MCF 10A (cell line): ENCODE measurements around the gene AOX1. TPM values are rescaled to one million over a fixed set of nuclear protein-coding genes. Genes with fewer than 3 reads are reported as not detected.

ENCODE experiments used
- BruUV-seq: library from RNA; stranded (reverse); fragments of 400-500 nt; replicated peaks from 2 replicates; lab custom pipeline; 2021; lab: Mats Ljungman, UMichigan
- CTCF ChIA-PET: fragments of 300-600 bp; sonication (Branson Sonifier 250); formaldehyde crosslinking; extraction: SDS; loops from one replicate; lab custom pipeline; 2021; ENCODE audit warnings: antibody characterized with exemption, inconsistent platforms; lab: Yijun Ruan, JAX
- POLR2A ChIA-PET: fragments of 300-600, 350-650 bp; sonication (Branson Sonifier 250); formaldehyde crosslinking; extraction: SDS; loops from one replicate; lab custom pipeline; 2020; ENCODE audit warnings: antibody characterized with exemption, inconsistent platforms; lab: Yijun Ruan, JAX
- DNase-seq: peaks from one replicate; pipeline ENCODE4 v3.0.0-alpha.2; 2018; ENCODE audit not compliant: unreplicated experiment
- H3K27ac Mint-ChIP-seq: one replicate; pipeline ENCODE4 v1.8.0; 2022; ENCODE audit warnings: mild to moderate bottlenecking, low read depth, mixed read lengths; ENCODE audit not compliant: unreplicated experiment
- H3K27me3 Mint-ChIP-seq: one replicate; pipeline ENCODE4 v1.8.0; 2022; ENCODE audit warnings: mixed read lengths; ENCODE audit not compliant: insufficient read depth, unreplicated experiment
- H3K36me3 Mint-ChIP-seq: one replicate; pipeline ENCODE4 v1.8.0; 2022; ENCODE audit warnings: mild to moderate bottlenecking, moderate library complexity, mixed read lengths; ENCODE audit not compliant: insufficient read depth, unreplicated experiment
- H3K4me1 Mint-ChIP-seq: one replicate; pipeline ENCODE4 v1.8.0; 2022; ENCODE audit warnings: mixed read lengths; ENCODE audit not compliant: insufficient read depth, unreplicated experiment
- H3K4me3 Mint-ChIP-seq: one replicate; pipeline ENCODE4 v1.8.0; 2022; ENCODE audit warnings: mild to moderate bottlenecking, moderate library complexity, mixed read lengths; ENCODE audit not compliant: unreplicated experiment
- H3K9me3 Mint-ChIP-seq: one replicate; pipeline ENCODE4 v1.8.0; 2022; ENCODE audit warnings: mixed read lengths; ENCODE audit not compliant: unreplicated experiment
- CTCF ChIP-seq: fragments of 200-600 bp; IDR thresholded peaks from one replicate; pipeline ENCODE4 v1.8.0; 2022; ENCODE audit warnings: antibody characterized with exemption, mild to moderate bottlenecking; ENCODE audit not compliant: unreplicated experiment
- intact Hi-C: fragments of 100-400 bp; cut with micrococcal nuclease; formaldehyde crosslinking; loops from 2 replicates; pipeline ENCODE4 v1.14.1; 2022
- total RNA-seq: library from RNA; stranded (reverse); gene quantifications from 2 replicates; pipeline ENCODE4 v1.2.3, GENCODE V29; 2022

The AOX1 gene
- total RNA-seq, 1 experiment from 2014 or later, result 54.0 TPM

GRCh38 chr2:200650195-200650594, 64.4 kb downstream of the AOX1 start:
- CTCF ChIA-PET, result interaction anchor here (1.0 to 1.2 kb wide), 2 partner anchors 52 to 87 kb away, joined by 3 to 5 read pairs; no protein-coding TSS in a partner anchor
- H3K4me3 Mint-ChIP-seq, result no peak overlapping the region
- BruUV-seq, result no TSS peak
- intact Hi-C loops, result no loop called here
- POLR2A ChIA-PET, result no interaction called here
- no peaks in the 10 kb centered on the region for H3K27me3 Mint-ChIP-seq
- H3K9me3 Mint-ChIP-seq, result no peaks in the 10 kb centered on the region
- TF ChIP-seq CTCF, result no peak
- no peak for DNase-seq
- peaks cover 49% of the 10 kb centered on the region for H3K36me3 Mint-ChIP-seq
- H3K27ac Mint-ChIP-seq, result no peak overlapping the region
- no peaks in the 10 kb centered on the region for H3K4me1 Mint-ChIP-seq

- TF ChIP-seq CTCF, result no peak
- Mint-ChIP-seq H3K27me3 (no peaks in the 10 kb centered on the region), H3K27ac (no peak overlapping the region), H3K4me1 (no peaks in the 10 kb centered on the region), H3K36me3 (peaks cover 40% of the 10 kb centered on the region), H3K9me3 (no peaks in the 10 kb centered on the region), H3K4me3 (no peak overlapping the region)
- intact Hi-C loops, result no loop called here
- no peak for DNase-seq
- POLR2A ChIA-PET, result interaction anchor here (1.2 kb wide), 1 partner anchor 38 kb away, joined by 3 read pairs; no protein-coding TSS in a partner anchor
- no TSS peak for BruUV-seq
- CTCF ChIA-PET, result interaction anchor here (0.9 to 1.2 kb wide), 3 partner anchors 9 to 33 kb away, joined by 3 to 5 read pairs (median 4); no protein-coding TSS in a partner anchor
Observed at GRCh38 chr2:200652158-200652557, 66.3 kb downstream of the AOX1 start.

DNA sequence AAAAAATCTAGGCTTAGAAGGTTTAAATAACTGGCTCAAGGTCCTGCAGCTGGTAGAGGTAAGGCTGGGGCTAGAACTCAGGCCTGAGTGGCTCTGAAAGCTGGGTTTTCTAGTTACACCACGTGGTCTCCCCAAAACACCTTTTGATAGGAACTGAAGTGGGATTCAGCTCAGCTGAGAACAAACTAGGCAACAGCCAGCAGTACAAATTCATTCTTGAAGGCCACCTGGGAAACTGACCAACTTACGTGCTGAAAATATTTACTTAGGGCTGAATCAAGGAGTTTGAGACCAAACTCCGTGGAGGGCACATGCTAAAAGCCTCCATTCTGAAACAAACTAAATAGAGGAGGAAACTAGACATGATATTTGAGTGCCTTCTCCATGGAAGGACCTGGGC, 67.2 kb downstream of the AOX1 start:
- H3K36me3 Mint-ChIP-seq, result peaks cover 32% of the 10 kb centered on the region
- no peak for TF ChIP-seq CTCF
- intact Hi-C loops, result no loop called here
- no peaks in the 10 kb centered on the region for H3K4me1 Mint-ChIP-seq
- DNase-seq, result no peak
- no peak overlapping the region for H3K4me3 Mint-ChIP-seq
- no TSS peak for BruUV-seq
- ChIA-PET CTCF (interaction anchor here (0.6 kb wide), 1 partner anchor 107 kb away, joined by 3 read pairs; no protein-coding TSS in a partner anchor), POLR2A (no interaction called here)
- no peak overlapping the region for H3K27ac Mint-ChIP-seq
- no peaks in the 10 kb centered on the region for H3K27me3 Mint-ChIP-seq
- H3K9me3 Mint-ChIP-seq, result no peaks in the 10 kb centered on the region

GRCh38 chr2:200654823-200655222, 69.0 kb downstream of the AOX1 start:
- ChIA-PET CTCF (interaction anchor here (0.7 to 1.1 kb wide), 2 partner anchors 9 to 11 kb away, joined by 3 to 4 read pairs; no protein-coding TSS in a partner anchor), POLR2A (no interaction called here)
- no peak for TF ChIP-seq CTCF
- Mint-ChIP-seq H3K27ac (no peak overlapping the region), H3K4me3 (no peak overlapping the region), H3K27me3 (no peaks in the 10 kb centered on the region), H3K36me3 (peaks cover 27% of the 10 kb centered on the region), H3K9me3 (no peaks in the 10 kb centered on the region), H3K4me1 (no peaks in the 10 kb centered on the region)
- intact Hi-C loops, result no loop called here
- no peak for DNase-seq
- BruUV-seq, result no TSS peak
